Endodermal cell (in vitro differentiated cells): ENCODE results near the gene FRY. TPM values are rescaled to one million over a fixed set of nuclear protein-coding genes. Genes with fewer than 3 reads are reported as not detected.

Experiments used
- DNase-seq: peaks from one replicate; pipeline ENCODE4 v3.0.0-alpha.2; 2017
- H3K27ac ChIP-seq: 2 replicates; pipeline ENCODE4 v1.5.1; 2013; ENCODE audit warnings: mild to moderate bottlenecking, low read depth, low read length, moderate library complexity
- H3K27me3 ChIP-seq: 2 replicates; pipeline ENCODE4 v1.6.1; 2013; ENCODE audit warnings: mild to moderate bottlenecking, low read length, moderate library complexity; ENCODE audit not compliant: insufficient read depth, control insufficient read depth, poor library complexity, severe bottlenecking
- H3K36me3 ChIP-seq: 2 replicates; pipeline ENCODE4 v1.7.0; 2013; ENCODE audit warnings: mild to moderate bottlenecking, low read length, moderate library complexity; ENCODE audit not compliant: control insufficient read depth, insufficient read depth
- H3K4me1 ChIP-seq: one replicate; pipeline ENCODE4 v1.7.0; 2013; ENCODE audit warnings: low read length; ENCODE audit not compliant: control insufficient read depth, insufficient read depth
- H3K4me3 ChIP-seq: 2 replicates; pipeline ENCODE4 v1.5.1; 2013; ENCODE audit warnings: mild to moderate bottlenecking, low read length, moderate library complexity
- H3K9ac ChIP-seq: 2 replicates; pipeline ENCODE4 v1.6.1; 2013; ENCODE audit warnings: mild to moderate bottlenecking, low read length, moderate library complexity; ENCODE audit not compliant: poor library complexity, severe bottlenecking; ENCODE audit errors: extremely low read depth
- H3K9me3 ChIP-seq: 2 replicates; pipeline ENCODE4 v1.6.1; 2013; ENCODE audit warnings: mild to moderate bottlenecking, low read length, moderate library complexity; ENCODE audit not compliant: control insufficient read depth
- H3K27ac Mint-ChIP-seq: 2 replicates; pipeline ENCODE4 v1.8.0; 2020; ENCODE audit warnings: mixed read lengths
- H3K27me3 Mint-ChIP-seq: 2 replicates; pipeline ENCODE4 v1.8.0; 2021; ENCODE audit warnings: mild to moderate bottlenecking, mixed read lengths; ENCODE audit not compliant: insufficient read depth
- H3K36me3 Mint-ChIP-seq: 2 replicates; pipeline ENCODE4 v1.8.0; 2020; ENCODE audit warnings: low read depth, mixed read lengths
- H3K4me1 Mint-ChIP-seq: 2 replicates; pipeline ENCODE4 v1.8.0; 2020; ENCODE audit warnings: mixed read lengths
- H3K4me3 Mint-ChIP-seq: 2 replicates; pipeline ENCODE4 v1.8.0; 2020; ENCODE audit warnings: mild to moderate bottlenecking, moderate library complexity, mixed read lengths
- H3K9me3 Mint-ChIP-seq: 2 replicates; pipeline ENCODE4 v1.8.0; 2020; ENCODE audit warnings: mild to moderate bottlenecking, mixed read lengths
- WGBS, 2 experiments: methylation state at CpG; one replicate each; pipeline versions ENCODE4 v1.1.5 to v1.1.7; 2013; ENCODE audit warnings: missing lambda C conversion rate in 2 of 2, mixed read lengths in 1 of 2; ENCODE audit not compliant: insufficient coverage in 1 of 2, insufficient read length in 1 of 2; 5-methylcytosine and 5-hydroxymethylcytosine counted together
- total RNA-seq, 2 donors: library from RNA; stranded (reverse); fragmentation: NEBNext Ultra II Directional in 1 of 2; extraction: Animal tissue kit (Norgen Biotek cat#: 25700) in 1 of 2; gene quantifications; 2 replicates in 1 of 2; 3 replicates in 1 of 2; pipeline ENCODE4 v1.2.1, GENCODE V29; 2021
- TF ChIP-seq, protein P1 (sequence below): fragments of 200-600 bp; sonication (generic); conservative IDR thresholded peaks from 2 replicates; pipeline ENCODE4 v1.5.0; 2021; ENCODE audit warnings: antibody characterized with exemption, mild to moderate bottlenecking

The FRY gene
- total RNA-seq, 2 donors from 2014 or later = 20.1 to 30.8 TPM

DNA sequence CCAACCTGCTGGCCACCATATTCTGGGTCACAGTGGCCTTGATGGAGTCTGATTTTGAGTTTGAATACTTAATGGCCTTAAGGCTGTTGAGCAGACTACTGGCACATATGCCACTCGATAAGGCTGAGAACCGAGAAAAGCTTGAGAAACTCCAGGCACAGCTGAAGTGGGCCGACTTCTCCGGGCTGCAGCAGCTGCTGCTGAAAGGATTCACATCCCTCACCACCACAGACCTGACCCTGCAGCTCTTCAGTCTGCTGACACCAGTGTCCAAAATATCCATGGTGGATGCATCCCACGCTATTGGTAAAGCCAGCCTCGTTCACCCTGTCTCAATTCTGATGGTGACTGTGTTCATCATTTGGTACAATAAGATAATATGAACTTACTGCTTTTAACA lies 206.1 kb downstream of the FRY start:
- Mint-ChIP-seq H3K36me3 (peaks cover 37% of the 10 kb centered on the region), H3K4me1 (no peaks in the 10 kb centered on the region), H3K9me3 (no peaks in the 10 kb centered on the region), H3K4me3 (no peak overlapping the region), H3K27ac (no peak overlapping the region), H3K27me3 (no peaks in the 10 kb centered on the region)
- no peak overlapping the region for H3K9ac ChIP-seq
- 94 to 99% methylated on average over 6 of the region's 6 CpGs for whole genome bisulfite sequencing, 2 experiments
- H3K9me3 ChIP-seq = no peaks in the 10 kb centered on the region
- TF ChIP-seq, protein P1, sequence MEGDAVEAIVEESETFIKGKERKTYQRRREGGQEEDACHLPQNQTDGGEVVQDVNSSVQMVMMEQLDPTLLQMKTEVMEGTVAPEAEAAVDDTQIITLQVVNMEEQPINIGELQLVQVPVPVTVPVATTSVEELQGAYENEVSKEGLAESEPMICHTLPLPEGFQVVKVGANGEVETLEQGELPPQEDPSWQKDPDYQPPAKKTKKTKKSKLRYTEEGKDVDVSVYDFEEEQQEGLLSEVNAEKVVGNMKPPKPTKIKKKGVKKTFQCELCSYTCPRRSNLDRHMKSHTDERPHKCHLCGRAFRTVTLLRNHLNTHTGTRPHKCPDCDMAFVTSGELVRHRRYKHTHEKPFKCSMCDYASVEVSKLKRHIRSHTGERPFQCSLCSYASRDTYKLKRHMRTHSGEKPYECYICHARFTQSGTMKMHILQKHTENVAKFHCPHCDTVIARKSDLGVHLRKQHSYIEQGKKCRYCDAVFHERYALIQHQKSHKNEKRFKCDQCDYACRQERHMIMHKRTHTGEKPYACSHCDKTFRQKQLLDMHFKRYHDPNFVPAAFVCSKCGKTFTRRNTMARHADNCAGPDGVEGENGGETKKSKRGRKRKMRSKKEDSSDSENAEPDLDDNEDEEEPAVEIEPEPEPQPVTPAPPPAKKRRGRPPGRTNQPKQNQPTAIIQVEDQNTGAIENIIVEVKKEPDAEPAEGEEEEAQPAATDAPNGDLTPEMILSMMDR = no peak
- DNase-seq = no peak
- no peaks in the 10 kb centered on the region for H3K4me1 ChIP-seq
- H3K36me3 ChIP-seq = no peaks in the 10 kb centered on the region
- H3K27me3 ChIP-seq = no peaks in the 10 kb centered on the region
- H3K4me3 ChIP-seq = no peak overlapping the region
- no peak overlapping the region for H3K27ac ChIP-seq

- peaks cover 8% of the 10 kb centered on the region for H3K36me3 Mint-ChIP-seq
- no peak overlapping the region for H3K27ac ChIP-seq
- H3K4me3 Mint-ChIP-seq = no peak overlapping the region
- no peaks in the 10 kb centered on the region for H3K27me3 ChIP-seq
- no peak for DNase-seq
- no peaks in the 10 kb centered on the region for H3K4me1 ChIP-seq
- no peaks in the 10 kb centered on the region for H3K9me3 Mint-ChIP-seq
- H3K4me3 ChIP-seq = no peak overlapping the region
- H3K36me3 ChIP-seq = no peaks in the 10 kb centered on the region
- no peaks in the 10 kb centered on the region for H3K9me3 ChIP-seq
- peaks cover 3% of the 10 kb centered on the region for H3K4me1 Mint-ChIP-seq
- H3K27me3 Mint-ChIP-seq = no peaks in the 10 kb centered on the region
- no peak overlapping the region for H3K9ac ChIP-seq
- WGBS, 2 experiments = 93 to 100% methylated on average over 3 to 4 of the region's 5 CpGs
- H3K27ac Mint-ChIP-seq = no peak overlapping the region
- TF ChIP-seq, protein P1 = no peak
Measured at GRCh38 chr13:32243695-32244094, 212.1 kb downstream of the FRY start.

- Mint-ChIP-seq H3K4me1 (peaks cover 3% of the 10 kb centered on the region), H3K27ac (no peak overlapping the region), H3K9me3 (no peaks in the 10 kb centered on the region), H3K27me3 (no peaks in the 10 kb centered on the region), H3K4me3 (no peak overlapping the region), H3K36me3 (peaks cover 4% of the 10 kb centered on the region)
- H3K9ac ChIP-seq = no peak overlapping the region
- no peak overlapping the region for H3K27ac ChIP-seq
- no peak for DNase-seq
- H3K4me1 ChIP-seq = no peaks in the 10 kb centered on the region
- no peaks in the 10 kb centered on the region for H3K36me3 ChIP-seq
- no peak overlapping the region for H3K4me3 ChIP-seq
- H3K9me3 ChIP-seq = no peaks in the 10 kb centered on the region
- WGBS, 2 experiments = 86 to 89% methylated on average over 1 to 5 of the region's 5 CpGs
- no peaks in the 10 kb centered on the region for H3K27me3 ChIP-seq
- TF ChIP-seq, protein P1 = no peak
Measured at GRCh38 chr13:32245555-32245954, 214.0 kb downstream of the FRY start.
